GM12878 (cell line): Measurements from ENCODE around the gene NRXN3. TPM values are rescaled to one million over a fixed set of nuclear protein-coding genes. Genes with fewer than 3 reads are reported as not detected.

Source experiments
- ATAC-seq: fragments of 200-7000 bp; cut with Tn5 transposase; 3 replicates; pipeline ENCODE4 v1.9.1; 2020; ENCODE audit warnings: mild to moderate bottlenecking, moderate library complexity
- BruUV-seq: library from RNA; stranded (reverse); fragments of 400-500 nt; replicated peaks from 2 replicates; lab custom pipeline; 2021; lab: Mats Ljungman, UMichigan
- CTCF ChIA-PET: fragments of 300-600 bp; sonication (Branson Sonifier 250); formaldehyde crosslinking; extraction: SDS; loops from one replicate; lab custom pipeline; 2021; ENCODE audit warnings: inconsistent platforms; lab: Yijun Ruan, JAX
- POLR2A ChIA-PET: fragments of 350-600 bp; formaldehyde crosslinking; extraction: SDS; loops from one replicate; lab custom pipeline; 2021; ENCODE audit warnings: inconsistent platforms; lab: Charles Lee
- RAD21 ChIA-PET: fragments of 300-600 bp; sonication (Branson Sonifier 250); formaldehyde crosslinking; loops from one replicate; lab custom pipeline; 2023; ENCODE audit warnings: antibody characterized with exemption; ENCODE audit not compliant: unreplicated experiment; lab: Charles Lee
- SMC1A ChIA-PET: fragments of 300-600 bp; sonication (Branson Sonifier 250); formaldehyde crosslinking; loops from one replicate; lab custom pipeline; 2023; ENCODE audit not compliant: unreplicated experiment, uncharacterized antibody; lab: Charles Lee
- DNase-seq: peaks from one replicate; pipeline ENCODE4 v3.0.0-alpha.2; 2011; ENCODE audit warnings: low read depth, low spot score
- FAIRE-seq: peaks from 3 replicates; lab custom pipeline; 2011; peaks lifted over from hg19 to GRCh38; lab: Jason Lieb, UNC
- H2AFZ ChIP-seq: 2 replicates; pipeline ENCODE4 v1.6.0; 2011; ENCODE audit warnings: low read depth, low read length, control low read depth; ENCODE audit not compliant: control insufficient read depth
- H3K27ac ChIP-seq: 2 replicates; pipeline ENCODE4 v1.5.1; 2011; ENCODE audit warnings: control low read depth; ENCODE audit not compliant: control insufficient read depth, insufficient read depth
- H3K27me3 ChIP-seq, 2 experiments: replicated peaks in 1 of 2; 2 replicates each; pipeline versions ENCODE4 v1.6.0 to v1.6.1; 2011; ENCODE audit warnings: low read length in 1 of 2; ENCODE audit not compliant: control insufficient read depth in 2 of 2, insufficient read depth in 2 of 2
- H3K36me3 ChIP-seq, 2 experiments: 2 replicates each; pipeline ENCODE4 v1.5.1; 2011; ENCODE audit warnings: low read length in 1 of 2; ENCODE audit not compliant: control insufficient read depth in 2 of 2, insufficient read depth in 2 of 2
- H3K4me1 ChIP-seq: 2 replicates; pipeline ENCODE4 v1.6.1; 2011; ENCODE audit warnings: mild to moderate bottlenecking, low read length, moderate library complexity, mixed read lengths; ENCODE audit not compliant: control insufficient read depth, insufficient read depth
- H3K4me2 ChIP-seq: 2 replicates; pipeline ENCODE4 v1.6.0; 2011; ENCODE audit warnings: control low read depth; ENCODE audit not compliant: control insufficient read depth, insufficient read depth
- H3K4me3 ChIP-seq: fragments of 200-600 bp; sonication (generic); 2 replicates; pipeline ENCODE4 v1.5.1; 2016
- H3K79me2 ChIP-seq: 2 replicates; pipeline ENCODE4 v1.6.0; 2011; ENCODE audit warnings: low read length; ENCODE audit not compliant: control insufficient read depth, insufficient read depth
- H3K9ac ChIP-seq: 2 replicates; pipeline ENCODE4 v1.8.0; 2011; ENCODE audit warnings: low read length, control low read depth, mixed read lengths; ENCODE audit not compliant: control insufficient read depth, insufficient read depth
- H3K9me3 ChIP-seq: replicated peaks from 3 replicates; pipeline ENCODE4 v1.5.1; 2011; ENCODE audit warnings: mild to moderate bottlenecking, low read length; ENCODE audit not compliant: control insufficient read depth, insufficient read depth
- H4K20me1 ChIP-seq: 2 replicates; pipeline ENCODE4 v1.6.0; 2011; ENCODE audit not compliant: control insufficient read depth, insufficient read depth
- BCL11A ChIP-seq: IDR thresholded peaks from 2 replicates; pipeline ENCODE4 v1.6.1; 2011; ENCODE audit warnings: low read depth, low read length
- CHD2 ChIP-seq: IDR thresholded peaks from 2 replicates; pipeline ENCODE4 v1.6.1; 2011; ENCODE audit warnings: low read depth, low read length, improper control_type of control experiment, borderline replicate concordance
- DPF2 ChIP-seq: fragments of 450-650 bp; IDR thresholded peaks from 2 replicates; pipeline ENCODE4 v1.6.1; 2017; ENCODE audit warnings: mild to moderate bottlenecking
- EP300 ChIP-seq, 2 experiments: fragments of 150-350 bp in 1 of 2; IDR thresholded peaks; 2 replicates each; pipeline ENCODE4 v1.6.1; 2011 to 2012; ENCODE audit warnings: low read depth in 2 of 2, low read length in 2 of 2, borderline replicate concordance in 1 of 2, improper control_type of control experiment in 1 of 2, inconsistent platforms in 1 of 2; ENCODE audit not compliant: control insufficient read depth in 1 of 2
- ESRRA ChIP-seq: IDR thresholded peaks from 2 replicates; pipeline ENCODE4 v1.6.1; 2012; ENCODE audit warnings: mild to moderate bottlenecking, low read length, improper control_type of control experiment
- IKZF1 ChIP-seq: fragments of 450-650 bp; conservative IDR thresholded peaks from 2 replicates; pipeline ENCODE4 v1.6.1; 2017; ENCODE audit warnings: antibody characterized with exemption, mild to moderate bottlenecking
- KAT2A ChIP-seq: conservative IDR thresholded peaks from 2 replicates; pipeline ENCODE4 v1.6.1; 2011; ENCODE audit warnings: low read depth, low read length; ENCODE audit not compliant: control insufficient read depth
- NR2C2 ChIP-seq: IDR thresholded peaks from 2 replicates; pipeline ENCODE4 v1.6.1; 2011; ENCODE audit warnings: borderline replicate concordance, low read depth; ENCODE audit not compliant: control insufficient read depth, insufficient read length
- NR2F1 ChIP-seq: fragments of 450-650 bp; conservative IDR thresholded peaks from 2 replicates; pipeline ENCODE4 v1.6.1; 2017; ENCODE audit warnings: mild to moderate bottlenecking
- PAX5 ChIP-seq: IDR thresholded peaks from 2 replicates; pipeline ENCODE4 v1.6.1; 2011; ENCODE audit warnings: low read depth, low read length, borderline replicate concordance
- PML ChIP-seq: IDR thresholded peaks from 2 replicates; pipeline ENCODE4 v1.6.1; 2012; ENCODE audit warnings: low read length, inconsistent platforms
- SMAD5 ChIP-seq: IDR thresholded peaks from 2 replicates; pipeline ENCODE4 v1.6.1; 2016; ENCODE audit warnings: antibody characterized with exemption, low read depth
- TCF3 ChIP-seq: IDR thresholded peaks from 2 replicates; pipeline ENCODE4 v1.6.1; 2012; ENCODE audit warnings: low read depth, mild to moderate bottlenecking, low read length, borderline replicate concordance; ENCODE audit not compliant: insufficient read depth
- WRNIP1 ChIP-seq: IDR thresholded peaks from 2 replicates; pipeline ENCODE4 v1.6.1; 2011; ENCODE audit warnings: low read depth, low read length, improper control_type of control experiment, borderline replicate concordance
- ZBED1 ChIP-seq: IDR thresholded peaks from 2 replicates; pipeline ENCODE4 v1.6.1; 2016; ENCODE audit warnings: borderline replicate concordance
- ZNF592 ChIP-seq: fragments of 450-650 bp; IDR thresholded peaks from 2 replicates; pipeline ENCODE4 v1.6.1; 2017; ENCODE audit warnings: mild to moderate bottlenecking, moderate library complexity
- ZSCAN29 ChIP-seq: fragments of 450-650 bp; IDR thresholded peaks from 2 replicates; pipeline ENCODE4 v1.6.1; 2017; ENCODE audit warnings: mild to moderate bottlenecking, moderate library complexity
- WGBS: methylation state at CpG from one replicate; pipeline ENCODE4 v1.1.6; 2016; ENCODE audit warnings: low lambda C conversion rate; ENCODE audit not compliant: insufficient replicate concordance, insufficient coverage; ENCODE audit errors: missing lambda C conversion rate; 5-methylcytosine and 5-hydroxymethylcytosine counted together
- in situ Hi-C: fragments of 300-500 bp; cut with MboI; formaldehyde crosslinking; loops from 9 replicates; pipeline ENCODE4 v1.14.3; 2018; ENCODE audit warnings: mixed read lengths
- intact Hi-C: fragments of 100-400 bp; cut with micrococcal nuclease; formaldehyde crosslinking; loops from one replicate; pipeline ENCODE4 v1.14.2; 2022; ENCODE audit not compliant: unreplicated experiment
- polyA plus RNA-seq, 11 experiments: library from polyadenylated mRNA; depleted of rRNA in 4 of 11; unstranded in 6 of 11; stranded (reverse) in 5 of 11; fragments of >200 nt; fragmentation: Nextera tagmentation in 4 of 11; fragmentation: Illumina TruSeq in 1 of 11; extraction: Ambion mirVana in 4 of 11; extraction: Trizol in 1 of 11; gene quantifications; 1 replicate in 1 of 11; 2 replicates in 10 of 11; pipeline versions ENCODE4 v1.2.1 to v1.2.3, GENCODE V29; 2011 to 2016; ENCODE audit warnings: inconsistent platforms in 2 of 11, missing spikeins in 2 of 11, low read depth in 1 of 11
- total RNA-seq, 4 experiments: library from RNA; depleted of rRNA in 3 of 4; stranded (reverse); fragments of >200 nt in 3 of 4; fragmentation: Illumina TruSeq in 1 of 4; extraction: Trizol in 1 of 4; gene quantifications; 2 replicates each; pipeline versions ENCODE4 v1.2.1 to v1.2.3, GENCODE V29; 2013 to 2021

Gene NRXN3
- total and polyA plus RNA-seq, 10 of the 15 experiments (the other 5 are each of a cell fraction or from before 2014, with no cell fraction given), result 0.52 to 3.3 (median 1.4) TPM

DNA sequence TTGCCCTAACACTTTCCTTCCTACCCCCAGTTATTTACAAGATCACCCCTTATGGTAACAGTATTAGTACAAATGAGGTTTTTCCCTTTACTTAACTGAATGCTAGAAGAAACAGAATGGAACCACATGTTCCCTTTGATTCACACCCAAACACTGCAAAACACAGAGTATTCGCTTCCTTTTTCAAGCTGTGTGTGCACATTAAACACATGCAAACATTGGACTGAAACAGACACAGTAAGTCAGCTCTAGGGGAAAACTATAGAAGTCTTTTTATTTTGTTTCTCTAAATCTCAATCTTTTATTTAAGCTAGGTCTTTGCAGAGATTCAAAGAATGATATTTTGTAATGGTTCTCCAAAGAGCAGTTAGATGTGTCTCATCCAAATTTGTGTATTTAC lies 1312.7 kb downstream of the NRXN3 start:
- no peaks in the 10 kb centered on the region for H3K9me3 ChIP-seq
- no peak overlapping the region for H3K4me2 ChIP-seq
- intact Hi-C loops (no loop called here), in situ Hi-C loops (no loop called here)
- TF ChIP-seq IKZF1 (no peak), ZSCAN29 (no peak), ESRRA (no peak), TCF3 (no peak), ZBED1 (no peak), PML (no peak), NR2F1 (no peak), EP300 (IDR thresholded peaks at IDR 0.05; ENCODE audit: borderline replicate concordance in 1 of 2, control insufficient read depth in 1 of 2, low read depth in 2 of 2, low read length in 2 of 2) (no peak), SMAD5 (no peak), BCL11A (no peak), ZNF592 (no peak), KAT2A (no peak), CHD2 (no peak), WRNIP1 (no peak), DPF2 (no peak), NR2C2 (no peak), PAX5 (no peak)
- no peaks in the 10 kb centered on the region for H3K36me3 ChIP-seq
- no peak overlapping the region for H3K27ac ChIP-seq
- RAD21 ChIA-PET, result no interaction called here
- H2AFZ ChIP-seq, result no peak overlapping the region
- POLR2A ChIA-PET, result no interaction called here
- CTCF ChIA-PET, result no interaction called here
- H3K79me2 ChIP-seq, result no peaks in the 10 kb centered on the region
- H4K20me1 ChIP-seq, result no peaks in the 10 kb centered on the region
- no peaks in the 10 kb centered on the region for H3K27me3 ChIP-seq
- DNase-seq (no peak), ATAC-seq (no peak), FAIRE-seq (no peak)
- WGBS, result 47% methylated on average over 1 of the region's 1 CpG
- no TSS peak for BruUV-seq
- H3K4me3 ChIP-seq, result no peak overlapping the region
- SMC1A ChIA-PET, result no interaction called here
- H3K4me1 ChIP-seq, result no peaks in the 10 kb centered on the region
- H3K9ac ChIP-seq, result no peak overlapping the region
